Erythroblast (primary cell): ENCODE measurements around the gene EHBP1L1.

ENCODE experiments used
- GATA1 ChIP-seq: IDR thresholded peaks from 2 replicates; pipeline ENCODE4 v1.6.1; 2011; ENCODE audit warnings: low read depth, mild to moderate bottlenecking, control low read depth, low read length, moderate library complexity
- POLR2A ChIP-seq: IDR thresholded peaks from 2 replicates; pipeline ENCODE4 v1.6.1; 2011; ENCODE audit warnings: mild to moderate bottlenecking, low read length

DNA sequence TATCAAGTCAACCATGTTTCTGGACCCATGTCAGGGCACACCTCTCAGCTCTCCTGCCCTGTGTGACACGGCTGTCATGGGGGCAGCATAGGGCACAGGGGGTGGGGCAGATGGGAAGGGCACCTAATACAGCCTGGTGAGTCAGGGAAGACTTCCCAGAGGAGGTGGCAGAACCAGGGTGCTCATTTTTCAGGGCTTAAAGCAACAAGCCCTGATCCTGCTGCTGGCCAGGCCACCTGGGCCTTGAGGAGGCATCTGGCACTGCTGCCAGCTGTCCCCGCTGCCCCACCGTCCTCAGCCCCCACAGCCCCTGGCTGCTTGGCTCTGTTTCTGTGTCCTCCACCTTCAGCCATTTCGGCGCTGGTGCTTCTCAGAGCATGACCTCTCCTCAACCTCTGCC is 33.8 kb downstream of the EHBP1L1 start:
- TF ChIP-seq POLR2A (no peak), GATA1 (no peak)
